ENCODE results near the gene RET.

RET gene

DNA sequence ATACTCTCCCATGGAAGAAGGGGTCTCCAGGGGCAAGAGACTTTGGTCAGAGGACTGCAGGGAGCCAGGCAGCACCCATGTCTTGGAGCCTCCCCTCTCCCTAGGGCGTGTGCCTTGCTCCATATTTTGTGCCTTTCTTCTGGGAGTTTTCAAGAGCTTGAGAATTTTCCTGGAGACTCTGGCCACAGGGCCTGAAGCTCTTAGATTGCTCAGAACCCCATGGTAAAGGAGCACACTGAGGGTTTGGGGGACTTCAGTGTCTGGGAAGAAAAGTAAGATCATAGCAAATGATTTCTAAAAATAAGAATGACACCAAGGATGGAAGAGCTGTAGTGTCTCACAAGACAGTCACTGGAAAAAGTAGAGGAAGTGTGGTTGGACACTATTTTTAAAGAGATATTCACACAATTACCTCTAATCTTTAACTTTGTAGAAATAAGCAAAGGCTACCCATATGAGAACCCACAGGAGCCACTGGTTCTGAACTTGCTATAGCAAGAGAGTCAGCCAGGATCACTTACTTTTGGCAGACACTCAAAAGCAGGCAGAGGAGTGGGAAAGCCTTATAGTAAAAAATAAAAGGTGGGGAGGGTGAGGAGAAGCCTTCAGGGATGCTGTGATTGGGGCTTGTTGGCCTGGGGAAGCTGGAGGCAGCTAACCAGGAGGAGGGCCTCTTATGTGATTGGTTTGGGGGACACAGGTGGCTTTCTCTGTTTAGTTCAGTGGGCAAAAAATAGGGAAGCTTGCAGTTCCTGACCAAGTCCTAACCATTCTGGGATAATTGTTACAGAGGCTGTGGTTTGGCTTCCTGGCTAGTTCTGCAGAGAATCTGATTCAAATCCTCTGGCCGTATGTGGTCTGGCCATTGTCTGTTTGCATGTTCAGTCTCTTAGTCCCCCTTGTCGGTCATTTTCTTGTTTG is 56.3 kb downstream of the RET start:
- ChIA-PET CTCF (interaction anchor here (0.6 kb wide), 1 partner anchor 483 kb away, joined by 3 read pairs; no protein-coding TSS in a partner anchor), POLR2A (no interaction called here)
- Histone ChIP-seq H3K27ac (ENCODE audit: extremely low read depth, low read depth, low read length) (no peak overlapping the region), H3K36me3 (ENCODE audit: control insufficient read depth in 2 of 2, insufficient read depth in 1 of 2, low read length in 2 of 2) (no peaks in the 10 kb centered on the region), H3K9me3 (ENCODE audit: control insufficient read depth, insufficient read depth, low read depth, low read length) (no peaks in the 10 kb centered on the region), H3K4me1 (ENCODE audit: control insufficient read depth, insufficient read depth, low read length) (peaks cover 4% of the 10 kb centered on the region), H3K4me3 (ENCODE audit: low read depth, low read length) (no peak overlapping the region)
- TF ChIP-seq ZNF10 (tag by site-specific recombination; IDR thresholded peaks at IDR 0.05) (no peak), HOXD13 (CRISPR knock-in tag; IDR thresholded peaks at IDR 0.05; ENCODE audit: borderline replicate concordance) (no peak), ZNF830 (tag by site-specific recombination; IDR thresholded peaks at IDR 0.05; ENCODE audit: low read depth) (no peak), SP2 (tag by site-specific recombination; IDR thresholded peaks at IDR 0.05) (no peak), ZNF449 (tag by site-specific recombination; IDR thresholded peaks at IDR 0.05) (no peak), ZNF521 (tag by site-specific recombination; IDR thresholded peaks at IDR 0.05) (no peak), ZNF26 (tag by site-specific recombination; IDR thresholded peaks at IDR 0.05) (no peak), ZNF654 (tag by site-specific recombination; IDR thresholded peaks at IDR 0.05; ENCODE audit: low read depth) (no peak), ZNF354C (tag by site-specific recombination; IDR thresholded peaks at IDR 0.05; ENCODE audit: borderline replicate concordance, low read depth) (no peak), KLF1 (tag by site-specific recombination; IDR thresholded peaks at IDR 0.05) (no peak), ZNF121 (tag by site-specific recombination; IDR thresholded peaks at IDR 0.05) (no peak), ZNF623 (tag by site-specific recombination; IDR thresholded peaks at IDR 0.05) (no peak), ZNF837 (tag by site-specific recombination; IDR thresholded peaks at IDR 0.05) (no peak), ZNF138 (tag by site-specific recombination; IDR thresholded peaks at IDR 0.05; ENCODE audit: borderline replicate concordance) (no peak), MYNN (tag by site-specific recombination; IDR thresholded peaks at IDR 0.05; ENCODE audit: borderline replicate concordance) (no peak), FEZF1 (tag by site-specific recombination; IDR thresholded peaks at IDR 0.05) (no peak), ZNF596 (tag by site-specific recombination; IDR thresholded peaks at IDR 0.05) (no peak), ELK4 (IDR thresholded peaks at IDR 0.05; ENCODE audit: borderline replicate concordance, low read depth, low read length) (no peak)

DNA sequence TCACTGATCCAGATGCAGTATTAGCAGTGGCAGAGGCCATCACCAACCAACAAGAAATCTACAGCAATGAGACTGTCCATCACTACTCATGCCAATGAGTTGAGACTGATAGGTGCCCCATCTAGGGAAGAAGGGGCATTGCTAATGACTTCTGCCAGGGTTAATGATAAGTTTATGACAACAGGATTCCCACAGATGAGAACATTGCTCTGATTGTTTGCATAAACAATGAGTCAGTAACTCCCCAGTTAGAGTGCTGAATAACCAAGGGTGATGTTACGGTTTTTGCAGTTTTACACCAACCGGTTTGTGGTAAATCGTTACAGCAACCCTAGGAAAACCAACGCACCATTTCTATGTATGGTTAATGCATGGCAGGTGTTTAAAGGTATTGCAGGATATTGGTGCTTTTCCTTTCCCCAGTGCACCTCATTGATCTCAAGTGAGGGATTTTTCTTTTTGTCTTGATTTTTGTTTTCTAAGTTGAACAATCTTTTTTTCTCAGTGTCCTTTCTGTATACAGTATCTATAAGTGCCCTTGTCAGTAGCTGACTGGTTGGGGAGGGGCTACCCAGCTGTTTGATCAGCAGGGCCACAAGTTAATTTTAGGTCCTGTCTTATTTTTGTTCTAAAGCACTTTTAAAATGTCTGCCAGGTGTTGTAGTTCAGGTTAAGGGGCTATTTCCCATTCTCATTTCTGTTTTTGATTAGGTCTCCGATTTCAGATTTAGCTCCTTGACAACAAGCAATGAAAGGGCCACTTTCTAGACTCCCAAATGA is 57.4 kb downstream of the RET start:
- Histone ChIP-seq H3K36me3 (ENCODE audit: control insufficient read depth in 2 of 2, insufficient read depth in 1 of 2, low read length in 2 of 2) (no peaks in the 10 kb centered on the region), H3K9me3 (ENCODE audit: control insufficient read depth, insufficient read depth, low read depth, low read length) (no peaks in the 10 kb centered on the region), H3K4me3 (ENCODE audit: low read depth, low read length) (no peak overlapping the region), H3K4me1 (ENCODE audit: control insufficient read depth, insufficient read depth, low read length) (peaks cover 3% of the 10 kb centered on the region), H3K27ac (ENCODE audit: extremely low read depth, low read depth, low read length) (no peak overlapping the region)
- CTCF ChIA-PET = no interaction called here
- POLR2A ChIA-PET = no interaction called here
- TF ChIP-seq ZNF341 (tag by site-specific recombination; IDR thresholded peaks at IDR 0.05; ENCODE audit: low read depth) = no peak
- TF ChIP-seq, protein P1, sequence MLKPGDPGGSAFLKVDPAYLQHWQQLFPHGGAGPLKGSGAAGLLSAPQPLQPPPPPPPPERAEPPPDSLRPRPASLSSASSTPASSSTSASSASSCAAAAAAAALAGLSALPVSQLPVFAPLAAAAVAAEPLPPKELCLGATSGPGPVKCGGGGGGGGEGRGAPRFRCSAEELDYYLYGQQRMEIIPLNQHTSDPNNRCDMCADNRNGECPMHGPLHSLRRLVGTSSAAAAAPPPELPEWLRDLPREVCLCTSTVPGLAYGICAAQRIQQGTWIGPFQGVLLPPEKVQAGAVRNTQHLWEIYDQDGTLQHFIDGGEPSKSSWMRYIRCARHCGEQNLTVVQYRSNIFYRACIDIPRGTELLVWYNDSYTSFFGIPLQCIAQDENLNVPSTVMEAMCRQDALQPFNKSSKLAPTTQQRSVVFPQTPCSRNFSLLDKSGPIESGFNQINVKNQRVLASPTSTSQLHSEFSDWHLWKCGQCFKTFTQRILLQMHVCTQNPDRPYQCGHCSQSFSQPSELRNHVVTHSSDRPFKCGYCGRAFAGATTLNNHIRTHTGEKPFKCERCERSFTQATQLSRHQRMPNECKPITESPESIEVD (tag by site-specific recombination; IDR thresholded peaks at IDR 0.05) = peak; percentile 29; the same call in 1 of the 2 replicates
- TF ChIP-seq ZNF366 (tag by site-specific recombination; conservative IDR thresholded peaks at IDR 0.05) = no peak
- no peak for TF ChIP-seq ZNF558 (tag by site-specific recombination; IDR thresholded peaks at IDR 0.05)
- TF ChIP-seq ZBTB49 (tag by site-specific recombination; IDR thresholded peaks at IDR 0.05; ENCODE audit: low read depth) = no peak
- 0 out of 2 replicates have a peak, but pooled peaks have one; percentile 26 for TF ChIP-seq ZNF184 (tag by site-specific recombination; IDR thresholded peaks at IDR 0.05)
- no peak for TF ChIP-seq ZNF785 (tag by site-specific recombination; IDR thresholded peaks at IDR 0.05)

All from HEK293 (cell line).